ENCODE results near the gene CD164L2. TPM values are rescaled to one million over a fixed set of nuclear protein-coding genes. Genes with fewer than 3 reads are reported as not detected.

Gene CD164L2
- total RNA-seq, 1 donor from 2014 or later = not detected

GRCh38 chr1:27343639-27344025 lies 39.5 kb downstream of the CD164L2 start:
- no peak for DNase-seq

DNA sequence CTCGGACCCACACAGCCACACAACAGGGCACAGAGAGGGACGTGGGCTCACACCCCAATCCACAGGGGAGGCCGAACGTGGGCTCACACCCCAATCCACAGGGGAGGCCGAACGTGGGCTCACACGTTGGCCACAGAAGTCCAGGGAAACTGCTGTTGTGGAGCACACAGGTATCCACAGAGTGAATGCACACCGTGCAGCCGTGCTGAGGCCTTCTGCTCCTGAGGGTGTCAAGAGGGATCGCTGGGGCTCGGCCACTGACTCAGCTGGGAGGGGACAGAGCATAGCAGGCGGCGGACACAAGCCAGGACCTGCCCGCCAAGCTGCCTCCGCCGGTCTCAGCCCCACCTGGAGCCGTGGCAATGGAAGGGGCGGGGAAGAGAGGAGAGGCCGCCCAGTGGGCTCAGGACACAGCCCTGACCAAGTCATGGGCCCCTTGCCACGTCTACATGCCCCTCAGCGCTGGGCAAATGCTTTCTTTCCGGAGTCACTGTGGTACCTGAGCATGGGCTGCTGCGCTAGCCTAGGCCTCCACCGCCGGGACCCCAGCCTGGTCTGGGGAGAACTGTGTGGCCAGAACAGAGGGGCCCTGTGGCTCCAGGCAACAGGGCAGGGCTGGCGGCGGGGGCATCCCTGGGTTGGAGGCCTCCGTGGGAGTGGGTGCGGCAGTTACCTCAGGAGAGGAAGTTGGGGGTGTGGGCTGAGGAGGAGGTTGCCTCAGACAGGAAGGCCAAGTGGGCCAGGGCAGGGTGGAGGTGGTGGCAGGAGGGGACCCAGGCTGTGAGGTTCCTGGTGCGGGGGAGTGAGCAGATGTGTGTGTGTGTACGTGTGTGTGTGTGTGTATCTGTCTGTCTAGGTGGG lies 40.1 kb downstream of the CD164L2 start:
- DNase-seq = no peak

GRCh38 chr1:27342391-27342777 lies 40.7 kb downstream of the CD164L2 start:
- no peak for DNase-seq

DNA sequence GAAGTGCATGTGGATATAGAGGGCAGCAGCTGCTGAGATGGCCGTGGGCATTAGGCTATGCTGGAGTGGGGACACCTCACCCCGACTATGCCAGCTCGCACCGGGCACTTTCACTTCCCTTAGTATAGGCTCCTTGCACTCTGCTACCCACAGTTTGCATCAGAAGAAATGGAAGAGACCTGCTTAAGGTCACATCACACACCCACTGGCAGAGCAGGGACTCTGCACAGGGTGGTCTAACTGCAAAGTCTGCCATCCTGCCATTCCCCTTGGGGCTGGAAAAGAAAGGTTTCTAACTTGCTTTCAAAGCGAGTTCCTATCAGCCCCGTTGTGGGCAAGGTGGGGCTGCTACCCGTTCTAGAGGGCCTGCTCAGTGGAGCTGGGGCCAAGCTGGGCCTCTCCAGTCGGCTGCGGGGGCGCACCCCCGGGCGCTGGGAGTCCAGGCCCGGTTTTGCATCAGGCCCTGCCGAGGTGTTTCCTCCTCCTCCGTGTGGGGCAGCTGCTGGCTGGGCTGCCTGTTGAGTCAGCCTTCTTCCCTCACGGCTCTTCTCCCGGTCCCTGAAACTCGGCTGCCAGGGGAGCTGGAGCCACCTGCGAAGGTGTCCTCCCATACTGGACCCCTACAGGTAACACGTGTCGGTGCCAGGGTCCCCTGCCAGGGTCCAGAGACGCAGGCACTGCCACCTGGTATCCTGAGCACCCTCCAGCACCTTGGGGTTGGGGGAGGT lies 41.4 kb downstream of the CD164L2 start, which contains the start of gene SYTL1:
SYTL1 (plus strand) TSS at position 498 of the 728 bp plus-strand sequence. CDS start 3,313 bp downstream, outside the sequence.
- peak; percentile 56 for DNase-seq

DNA sequence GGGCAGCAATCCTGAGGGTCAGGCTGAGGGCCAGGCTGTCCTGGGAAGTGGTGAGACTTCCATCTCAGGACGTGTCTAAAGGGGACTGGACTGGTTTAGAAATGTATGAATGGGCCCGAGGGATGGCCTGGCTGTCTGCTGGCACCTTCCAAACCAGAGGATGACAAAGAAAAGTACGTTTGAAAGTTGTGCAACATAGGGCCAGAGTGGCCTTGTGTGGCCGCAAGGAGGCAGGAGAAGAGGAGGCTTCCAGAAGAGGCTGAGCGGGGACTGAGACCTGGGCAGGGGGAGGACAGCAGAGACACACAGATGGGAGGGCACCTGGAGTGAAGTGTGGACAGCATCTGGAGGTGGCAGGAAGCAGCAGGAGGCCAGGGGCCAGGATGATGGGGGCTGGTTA lies 43.9 kb downstream of the CD164L2 start:
- DNase-seq = no peak

DNA sequence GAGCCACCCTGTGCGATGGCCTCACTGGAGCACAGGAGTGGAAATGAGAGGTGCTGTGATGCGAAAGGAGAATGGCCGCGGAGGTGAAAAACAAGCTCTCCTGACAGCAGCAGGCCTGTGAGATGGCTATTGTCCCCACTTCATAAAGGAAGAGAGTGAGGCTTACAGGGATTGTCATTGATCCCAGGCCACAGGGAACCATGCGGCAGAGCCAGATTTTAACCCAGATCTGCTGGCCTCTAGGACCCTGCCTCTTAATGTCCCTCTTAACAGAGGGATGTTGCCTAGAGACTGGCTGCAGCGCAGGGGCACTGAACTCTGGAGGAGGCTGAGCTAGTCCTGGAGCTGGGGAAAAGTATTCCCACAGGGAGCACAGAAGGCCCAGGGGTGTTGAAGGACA lies 44.4 kb downstream of the CD164L2 start:
- no peak for DNase-seq

DNA sequence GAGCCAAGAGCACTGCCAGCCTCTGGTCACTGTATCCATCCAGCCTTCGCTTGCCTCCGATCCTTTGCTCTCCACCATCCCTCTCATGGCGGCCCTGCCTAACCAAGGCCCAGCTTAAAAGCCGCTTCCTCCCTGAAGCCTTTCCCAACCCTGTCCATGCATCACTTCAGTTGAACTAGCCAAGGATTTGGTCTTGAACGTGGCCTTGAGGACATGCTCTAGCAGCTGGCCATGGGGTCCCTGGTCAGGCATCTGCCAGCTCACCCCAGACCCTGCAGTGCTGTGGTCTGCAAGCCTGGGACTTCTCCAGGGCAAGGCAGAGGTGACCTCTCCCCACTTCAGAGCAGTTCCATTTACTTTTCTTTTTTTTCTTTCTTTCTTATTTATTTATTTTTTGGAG lies 46.4 kb downstream of the CD164L2 start:
- DNase-seq = no peak

DNA sequence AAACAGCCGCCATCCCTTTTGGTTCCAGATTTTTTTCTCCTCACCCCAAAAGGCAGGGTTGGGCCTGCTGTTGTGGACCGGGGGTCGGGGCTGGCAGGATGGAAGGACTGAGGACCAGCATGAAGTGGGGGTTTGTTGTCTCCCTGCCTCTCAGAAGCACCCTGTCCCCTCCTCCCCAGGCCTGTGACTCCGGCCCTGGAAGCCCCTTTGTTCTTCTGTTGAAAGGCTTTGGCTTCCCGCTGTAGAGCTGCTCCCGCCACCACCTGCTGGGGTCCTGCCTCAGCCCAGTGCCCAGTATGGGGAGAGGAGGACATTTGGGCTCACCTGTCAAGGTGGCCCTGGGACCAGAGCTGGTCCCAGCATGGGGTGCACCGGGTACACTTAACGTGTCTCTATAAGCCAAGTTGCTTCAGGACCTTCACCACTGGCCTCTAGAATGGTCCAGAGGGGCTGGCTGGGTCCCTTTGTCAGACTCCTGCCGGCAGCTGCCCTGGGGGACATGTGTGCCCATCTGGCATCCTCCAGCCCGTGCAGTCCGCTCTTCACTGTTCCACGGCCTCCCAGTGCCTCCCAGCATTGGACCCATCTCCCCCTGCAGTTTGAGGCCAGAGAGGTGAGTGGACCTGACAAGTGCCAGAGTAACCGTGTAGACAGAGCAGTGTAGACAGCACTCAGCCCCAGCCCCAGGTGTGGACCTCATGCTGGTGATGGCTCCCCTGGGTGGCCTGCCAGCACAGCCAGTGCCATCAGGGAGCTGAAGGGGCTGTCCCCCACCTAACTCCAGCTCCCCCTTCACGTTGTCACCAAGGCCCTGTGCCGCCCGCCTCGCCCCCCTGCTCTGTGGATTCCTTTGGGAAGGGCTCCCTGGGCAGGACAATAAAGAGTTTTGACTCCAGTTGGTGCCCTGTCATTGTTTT lies 47.4 kb downstream of the CD164L2 start:
- DNase-seq = no peak

DNA sequence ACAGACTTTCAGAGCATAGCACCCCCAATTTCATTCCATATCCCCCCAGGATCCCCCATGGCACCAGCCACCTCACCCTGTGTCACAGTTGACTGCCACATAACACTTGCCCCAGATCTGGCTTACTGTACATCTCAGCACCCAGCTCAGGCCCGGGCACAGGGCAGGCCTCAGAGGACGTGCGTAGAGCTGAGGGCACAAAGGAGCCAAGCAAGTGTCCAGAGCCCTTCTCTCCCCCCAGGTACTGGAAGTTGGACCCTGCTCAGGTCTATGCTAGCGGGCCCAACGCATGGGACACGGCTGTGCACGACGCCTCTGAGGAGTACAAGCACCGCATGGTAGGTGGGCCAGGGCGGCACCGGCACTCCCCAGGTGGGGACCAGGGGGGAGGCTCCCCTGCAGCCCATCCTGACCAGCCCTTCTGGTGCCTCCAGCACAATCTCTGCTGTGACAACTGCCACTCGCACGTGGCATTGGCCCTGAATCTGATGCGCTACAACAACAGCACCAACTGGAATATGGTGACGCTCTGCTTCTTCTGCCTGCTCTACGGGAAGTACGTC lies 49.3 kb downstream of the CD164L2 start:
- DNase-seq = no peak

DNA sequence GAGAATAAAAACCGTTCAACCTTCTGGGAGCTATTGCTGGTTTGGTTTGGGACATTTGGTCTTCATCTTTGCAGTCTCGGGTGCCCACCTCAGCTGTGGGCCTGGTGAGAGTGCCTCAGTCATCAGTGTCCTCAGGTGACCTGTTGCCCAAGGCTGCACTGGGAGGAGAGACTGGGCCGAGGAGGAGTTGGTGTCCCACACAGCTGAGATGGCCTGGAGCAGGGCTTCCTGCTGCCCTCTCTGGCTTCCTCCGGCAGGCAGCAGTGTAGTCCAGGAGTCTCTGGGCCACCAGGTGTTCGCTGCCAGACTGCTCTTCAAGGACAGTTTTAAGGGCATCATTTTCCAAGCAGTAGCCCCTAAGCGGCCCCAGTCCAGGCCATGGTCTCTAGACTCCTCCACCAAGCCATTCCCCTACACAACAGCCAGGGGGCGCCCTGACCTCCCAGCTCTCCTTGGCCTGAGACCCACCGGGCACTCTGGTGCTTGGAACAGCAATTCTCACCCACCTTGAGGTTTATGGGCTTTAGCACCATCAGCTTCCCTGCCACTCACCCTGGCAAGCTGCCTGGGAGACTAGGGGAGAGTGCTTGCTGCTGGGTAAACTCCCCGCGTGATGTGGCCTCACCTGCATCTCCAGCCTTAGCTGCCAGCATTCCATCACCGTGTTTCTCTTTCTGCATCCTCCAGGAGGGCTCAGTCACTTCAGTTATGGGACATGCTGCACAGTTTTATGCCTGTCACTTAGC lies 50.4 kb downstream of the CD164L2 start:
- DNase-seq = peak; percentile 67

GRCh38 chr1:27331922-27332321 lies 51.2 kb downstream of the CD164L2 start:
- DNase-seq = no peak

- no peak for DNase-seq
These were observed 51.7 kb downstream of the CD164L2 start for GRCh38 chr1:27331426-27331825.

- DNase-seq = no peak
These were observed 52.3 kb downstream of the CD164L2 start for GRCh38 chr1:27330786-27331185.

Other genes starting within 250 kb of the CD164L2 start
- 5.6 and 20.1 TPM in 2 replicates for gene SLC9A1, start 228.2 kb downstream of the CD164L2 start, total RNA-seq
- gene WDTC1, start 148.7 kb downstream of the CD164L2 start, total RNA-seq = 32.7 and 51.4 TPM in 2 replicates
- gene TMEM222, start 61.2 kb downstream of the CD164L2 start, total RNA-seq = 23.3 and 34.0 TPM in 2 replicates
- not detected in 2 replicates for gene SYTL1, start 41.3 kb downstream of the CD164L2 start, total RNA-seq
- 6.6 and 10.3 TPM in 2 replicates for gene MAP3K6, start 16.4 kb downstream of the CD164L2 start, total RNA-seq
- 0.09 TPM in 1 of 2 replicates, not detected in the other for gene FCN3, start 8.5 kb downstream of the CD164L2 start, total RNA-seq
- gene GPR3, start 9.3 kb upstream of the CD164L2 start, total RNA-seq = 0.42 and 0.51 TPM in 2 replicates
- 45.9 and 110 TPM in 2 replicates for gene WASF2, start 106.8 kb upstream of the CD164L2 start, total RNA-seq
- gene AHDC1, start 220.8 kb upstream of the CD164L2 start, total RNA-seq = 7.1 and 16.0 TPM in 2 replicates

Data from dermis blood vessel endothelial cell (primary cell).